Measurements from ENCODE around the gene SIAH3. TPM values are rescaled to one million over a fixed set of nuclear protein-coding genes. Genes with fewer than 3 reads are reported as not detected.

Gene SIAH3
- polyA plus RNA-seq, 1 experiment = not detected

DNA sequence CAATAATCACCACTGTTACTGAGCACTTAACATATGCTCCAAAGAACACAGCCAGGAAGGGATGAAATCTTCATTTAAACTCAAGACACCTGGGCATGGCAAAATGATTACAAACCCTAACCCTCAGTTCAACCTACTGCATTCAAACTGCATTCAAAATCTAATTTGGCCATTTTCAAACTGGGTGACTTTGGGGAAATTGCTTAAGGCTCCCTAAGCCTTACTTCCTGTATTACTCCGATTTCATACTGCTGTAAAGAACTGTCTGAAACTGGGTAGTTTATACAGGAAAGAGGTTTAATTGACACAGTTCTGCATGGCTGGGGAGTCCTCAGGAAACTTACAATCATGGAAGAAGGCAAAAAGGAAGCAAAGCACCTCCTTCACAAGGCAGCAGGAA lies 99.0 kb downstream of the SIAH3 start:
- POLR2A ChIA-PET = no interaction called here
- Histone ChIP-seq H3K4me3 (ENCODE audit: low read depth, low read length) (no peak overlapping the region), H3K36me3 (ENCODE audit: control insufficient read depth, insufficient read depth, low read length) (no peaks in the 10 kb centered on the region), H3K27me3 (ENCODE audit: control insufficient read depth, insufficient read depth, low read length) (no peaks in the 10 kb centered on the region; the same call in 1 of the 2 replicates)
- TF ChIP-seq, protein P1, sequence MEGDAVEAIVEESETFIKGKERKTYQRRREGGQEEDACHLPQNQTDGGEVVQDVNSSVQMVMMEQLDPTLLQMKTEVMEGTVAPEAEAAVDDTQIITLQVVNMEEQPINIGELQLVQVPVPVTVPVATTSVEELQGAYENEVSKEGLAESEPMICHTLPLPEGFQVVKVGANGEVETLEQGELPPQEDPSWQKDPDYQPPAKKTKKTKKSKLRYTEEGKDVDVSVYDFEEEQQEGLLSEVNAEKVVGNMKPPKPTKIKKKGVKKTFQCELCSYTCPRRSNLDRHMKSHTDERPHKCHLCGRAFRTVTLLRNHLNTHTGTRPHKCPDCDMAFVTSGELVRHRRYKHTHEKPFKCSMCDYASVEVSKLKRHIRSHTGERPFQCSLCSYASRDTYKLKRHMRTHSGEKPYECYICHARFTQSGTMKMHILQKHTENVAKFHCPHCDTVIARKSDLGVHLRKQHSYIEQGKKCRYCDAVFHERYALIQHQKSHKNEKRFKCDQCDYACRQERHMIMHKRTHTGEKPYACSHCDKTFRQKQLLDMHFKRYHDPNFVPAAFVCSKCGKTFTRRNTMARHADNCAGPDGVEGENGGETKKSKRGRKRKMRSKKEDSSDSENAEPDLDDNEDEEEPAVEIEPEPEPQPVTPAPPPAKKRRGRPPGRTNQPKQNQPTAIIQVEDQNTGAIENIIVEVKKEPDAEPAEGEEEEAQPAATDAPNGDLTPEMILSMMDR (IDR thresholded peaks at IDR 0.05; ENCODE audit: insufficient read depth, low read depth, low read length) = no peak
- no peak for DNase-seq (ENCODE audit: low read depth)
- CTCF ChIA-PET = no interaction called here

DNA sequence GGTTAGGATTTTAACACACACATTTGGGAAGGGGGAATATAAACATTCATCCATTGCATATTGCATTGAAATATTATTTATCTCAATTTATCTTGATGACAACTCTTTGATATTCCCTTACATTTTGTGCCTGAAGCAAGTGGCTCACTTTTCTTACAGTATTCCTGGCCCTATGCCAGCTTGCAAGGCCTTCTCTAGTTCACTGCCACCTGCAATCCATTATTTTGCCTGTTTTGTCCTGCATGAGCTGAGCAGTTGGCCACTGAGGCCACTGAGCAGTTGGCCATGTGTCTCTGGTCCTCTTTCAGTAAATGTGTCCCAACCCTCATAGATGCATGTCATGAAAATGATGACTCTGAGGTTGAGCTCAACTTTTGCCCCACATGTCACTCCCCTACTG lies 99.7 kb downstream of the SIAH3 start:
- Histone ChIP-seq H3K36me3 (ENCODE audit: control insufficient read depth, insufficient read depth, low read length) (no peaks in the 10 kb centered on the region), H3K4me3 (ENCODE audit: low read depth, low read length) (no peak overlapping the region), H3K27me3 (ENCODE audit: control insufficient read depth, insufficient read depth, low read length) (no peaks in the 10 kb centered on the region; the same call in 1 of the 2 replicates)
- CTCF ChIA-PET = no interaction called here
- TF ChIP-seq, protein P1 (IDR thresholded peaks at IDR 0.05; ENCODE audit: insufficient read depth, low read depth, low read length) = no peak
- POLR2A ChIA-PET = no interaction called here
- no peak for DNase-seq (ENCODE audit: low read depth)

DNA sequence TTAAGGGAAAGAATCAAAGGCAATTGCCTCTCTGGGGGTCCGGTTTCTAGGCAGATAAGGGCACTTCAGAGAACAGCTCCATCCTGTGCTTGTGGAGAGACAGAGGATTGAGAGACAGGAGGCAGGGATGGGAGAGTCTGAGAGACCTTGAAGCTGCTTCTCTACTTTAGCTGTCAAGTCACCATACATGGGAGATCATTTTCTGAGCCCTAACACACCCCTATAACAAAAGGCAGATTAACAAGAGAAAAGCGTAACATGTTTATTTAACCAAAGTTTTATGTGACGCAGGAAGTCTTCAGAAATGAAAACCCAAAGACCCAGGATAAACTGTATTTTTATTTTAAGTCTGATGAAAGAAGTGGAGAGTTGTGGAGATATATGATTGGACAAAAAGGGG lies 101.0 kb downstream of the SIAH3 start:
- ChIA-PET CTCF (no interaction called here), POLR2A (no interaction called here)
- Histone ChIP-seq H3K36me3 (ENCODE audit: control insufficient read depth, insufficient read depth, low read length) (no peaks in the 10 kb centered on the region), H3K27me3 (ENCODE audit: control insufficient read depth, insufficient read depth, low read length) (no peaks in the 10 kb centered on the region; the same call in 1 of the 2 replicates), H3K4me3 (ENCODE audit: low read depth, low read length) (no peak overlapping the region)
- DNase-seq (ENCODE audit: low read depth) = no peak
- TF ChIP-seq, protein P1 (IDR thresholded peaks at IDR 0.05; ENCODE audit: insufficient read depth, low read depth, low read length) = no peak

DNA sequence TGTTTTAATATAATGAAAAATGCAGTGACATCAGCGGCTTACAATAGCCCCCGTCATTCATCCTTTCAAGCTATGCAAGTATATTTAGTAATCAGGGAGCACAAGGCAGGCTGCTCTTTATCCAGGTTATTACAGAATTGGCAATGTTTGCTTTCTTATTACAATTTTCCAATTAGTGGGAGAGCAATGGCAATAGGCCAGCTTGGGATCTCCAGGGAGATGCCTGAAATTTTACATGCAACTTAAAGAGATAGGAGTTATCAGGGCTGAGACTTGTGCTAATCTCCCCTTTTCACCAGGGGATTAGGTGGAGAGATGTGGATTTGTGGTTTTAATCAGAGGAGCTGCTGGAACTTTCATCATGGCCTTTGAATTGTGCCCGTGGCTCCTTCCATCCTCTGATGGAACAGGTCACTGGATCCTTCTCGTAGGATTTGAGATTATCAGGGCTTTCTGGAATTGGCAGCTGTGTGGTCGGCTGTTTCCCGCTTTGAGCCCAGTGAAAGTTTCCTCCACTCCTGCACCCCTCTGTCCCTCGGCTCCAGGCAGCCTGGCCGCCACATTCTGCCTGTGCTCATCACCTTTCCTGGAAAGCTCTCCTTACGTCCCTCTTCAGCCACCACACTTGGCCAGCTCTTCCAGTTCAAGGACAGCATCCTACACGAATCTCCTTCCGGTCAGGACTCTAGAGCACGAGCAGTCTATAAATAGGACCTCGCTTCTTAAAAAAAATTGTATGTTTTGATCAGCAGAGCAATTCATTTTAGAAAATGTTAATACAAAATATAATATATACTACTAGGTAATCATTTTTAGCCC lies 102.4 kb downstream of the SIAH3 start:
- no peak for DNase-seq (ENCODE audit: low read depth)
- ChIA-PET POLR2A (no interaction called here), CTCF (no interaction called here)
- TF ChIP-seq, protein P1 (IDR thresholded peaks at IDR 0.05; ENCODE audit: insufficient read depth, low read depth, low read length) = no peak
- Histone ChIP-seq H3K4me3 (ENCODE audit: low read depth, low read length) (no peak overlapping the region), H3K36me3 (ENCODE audit: control insufficient read depth, insufficient read depth, low read length) (no peaks in the 10 kb centered on the region), H3K27me3 (ENCODE audit: control insufficient read depth, insufficient read depth, low read length) (no peaks in the 10 kb centered on the region; the same call in 1 of the 2 replicates)

DNA sequence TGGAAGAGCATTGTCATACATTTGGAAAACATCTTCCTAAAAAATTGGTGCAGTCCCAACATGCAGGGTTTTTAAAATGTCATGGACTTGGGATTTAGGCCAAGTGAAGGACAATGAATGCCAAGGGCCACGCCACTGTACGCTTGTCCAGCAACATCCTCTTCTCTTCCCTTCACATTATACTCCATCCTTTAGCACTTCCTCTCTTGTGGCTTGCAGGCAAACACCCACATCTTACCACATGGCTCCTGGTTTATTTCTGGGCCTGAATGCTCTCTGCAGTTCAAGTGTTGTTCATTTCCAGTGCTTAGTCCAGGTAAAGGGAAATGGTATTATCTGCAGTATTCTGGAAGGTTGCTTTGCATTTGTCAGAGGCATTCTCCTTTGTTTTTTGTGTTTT lies 104.5 kb downstream of the SIAH3 start:
- TF ChIP-seq, protein P1 (IDR thresholded peaks at IDR 0.05; ENCODE audit: insufficient read depth, low read depth, low read length) = no peak
- no peak for DNase-seq (ENCODE audit: low read depth)
- POLR2A ChIA-PET = no interaction called here
- no peaks in the 10 kb centered on the region for H3K36me3 ChIP-seq (ENCODE audit: control insufficient read depth, insufficient read depth, low read length)
- H3K27me3 ChIP-seq (ENCODE audit: control insufficient read depth, insufficient read depth, low read length) = no peaks in the 10 kb centered on the region; the same call in 1 of the 2 replicates
- H3K4me3 ChIP-seq (ENCODE audit: low read depth, low read length) = no peak overlapping the region
- CTCF ChIA-PET = interaction anchor here (1.4 kb wide), 1 partner anchor 380 kb away, joined by 3 read pairs; no protein-coding TSS in a partner anchor

Measured in BJ (cell line).